IPS-18c (cell line): Measurements from ENCODE around the gene NEMP2.
A peak's percentile ranks its signal among the peaks of the same experiment; 100 is the strongest.

Source experiments
- H3K4me3 ChIP-seq: 2 replicates; pipeline ENCODE4 v1.7.0; 2013; ENCODE audit warnings: low read depth, mild to moderate bottlenecking, low read length, moderate library complexity; ENCODE audit not compliant: insufficient read depth
- H3K9me3 ChIP-seq: one replicate; pipeline ENCODE4 v1.6.1; 2013; ENCODE audit warnings: mild to moderate bottlenecking, low read length, moderate library complexity; ENCODE audit not compliant: control insufficient read depth, insufficient read depth

Gene NEMP2

GRCh38 chr2:190563646-190564045, 29.1 kb upstream of the NEMP2 start:
- H3K4me3 ChIP-seq = no peak overlapping the region
- no peaks in the 10 kb centered on the region for H3K9me3 ChIP-seq

DNA sequence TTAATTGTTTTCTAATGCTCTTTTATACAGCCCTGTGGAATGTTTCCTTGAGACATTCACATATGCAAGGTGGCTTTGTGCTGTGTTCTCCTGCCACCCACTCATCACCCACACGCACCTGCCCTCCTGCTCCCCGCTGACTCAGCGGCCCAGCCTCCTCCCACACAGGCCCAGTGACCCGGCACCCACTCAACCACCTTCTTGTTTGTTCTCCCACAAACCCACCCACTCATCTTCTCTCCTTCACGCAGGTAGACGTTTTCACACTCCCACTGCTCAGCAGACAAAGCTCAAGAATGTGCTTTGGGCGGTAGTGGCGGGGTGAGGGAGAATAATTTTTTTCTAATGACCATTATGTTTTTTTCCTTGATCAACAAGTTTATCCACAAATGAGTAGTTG, 28.6 kb upstream of the NEMP2 start:
- H3K4me3 ChIP-seq = no peak overlapping the region
- no peaks in the 10 kb centered on the region for H3K9me3 ChIP-seq

GRCh38 chr2:190562121-190562520, 27.6 kb upstream of the NEMP2 start:
- no peak overlapping the region for H3K4me3 ChIP-seq
- H3K9me3 ChIP-seq = no peaks in the 10 kb centered on the region

- Histone ChIP-seq H3K4me3 (no peak overlapping the region), H3K9me3 (no peaks in the 10 kb centered on the region)
Observed at GRCh38 chr2:190561094-190561493, 26.6 kb upstream of the NEMP2 start.

GRCh38 chr2:190554357-190555006, 20.0 kb upstream of the NEMP2 start:
- no peaks in the 10 kb centered on the region for H3K9me3 ChIP-seq
- no peak overlapping the region for H3K4me3 ChIP-seq

DNA sequence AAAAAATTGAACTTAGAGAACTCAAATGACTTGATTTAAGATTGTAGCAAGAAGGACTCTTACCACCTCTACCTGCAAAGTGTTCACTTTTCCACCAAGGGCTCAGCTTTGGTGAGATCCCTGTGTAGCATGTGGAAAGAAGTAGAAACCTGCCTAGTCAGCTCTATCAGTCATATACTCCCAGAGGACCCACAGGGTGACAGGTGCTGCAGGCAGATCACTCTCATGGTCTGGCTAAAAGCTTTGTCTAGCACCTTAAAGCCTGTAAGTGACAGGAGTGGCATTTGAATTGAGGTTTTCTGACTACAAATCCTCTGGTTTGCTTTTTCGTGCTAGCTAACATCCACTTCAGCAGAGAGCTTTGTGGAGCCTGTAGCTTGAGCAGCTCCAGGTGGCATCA, 18.7 kb upstream of the NEMP2 start:
- Histone ChIP-seq H3K4me3 (no peak overlapping the region), H3K9me3 (no peaks in the 10 kb centered on the region)

- Histone ChIP-seq H3K9me3 (no peaks in the 10 kb centered on the region), H3K4me3 (no peak overlapping the region)
Observed at GRCh38 chr2:190551928-190552327, 17.4 kb upstream of the NEMP2 start.

DNA sequence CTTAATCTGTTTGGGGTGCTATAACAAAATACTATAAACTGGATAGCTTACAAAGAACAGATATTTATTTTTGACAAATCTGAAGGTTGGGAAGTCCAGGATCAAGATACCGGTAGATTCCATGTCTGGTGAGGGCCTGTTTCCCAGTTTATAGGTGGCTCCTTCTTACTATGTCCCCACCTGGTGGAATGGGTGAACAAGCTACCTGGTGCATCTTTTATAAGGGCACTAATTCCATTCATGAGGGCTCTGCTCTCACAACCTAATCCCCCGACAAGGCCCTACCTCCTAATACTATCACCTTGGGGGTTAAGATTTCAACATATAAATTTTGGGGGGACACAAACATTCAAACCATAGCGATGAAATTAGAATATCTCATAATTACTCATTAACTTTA, 15.6 kb upstream of the NEMP2 start:
- H3K9me3 ChIP-seq = no peaks in the 10 kb centered on the region

GRCh38 chr2:190547886-190548285, 13.4 kb upstream of the NEMP2 start:
- Histone ChIP-seq H3K9me3 (no peaks in the 10 kb centered on the region), H3K4me3 (no peak overlapping the region)

More for the DNA sequence above, 15.6 kb upstream of the NEMP2 start:
- no peak overlapping the region for H3K4me3 ChIP-seq

GRCh38 chr2:190546734-190547133, 12.2 kb upstream of the NEMP2 start:
- H3K9me3 ChIP-seq = no peaks in the 10 kb centered on the region

DNA sequence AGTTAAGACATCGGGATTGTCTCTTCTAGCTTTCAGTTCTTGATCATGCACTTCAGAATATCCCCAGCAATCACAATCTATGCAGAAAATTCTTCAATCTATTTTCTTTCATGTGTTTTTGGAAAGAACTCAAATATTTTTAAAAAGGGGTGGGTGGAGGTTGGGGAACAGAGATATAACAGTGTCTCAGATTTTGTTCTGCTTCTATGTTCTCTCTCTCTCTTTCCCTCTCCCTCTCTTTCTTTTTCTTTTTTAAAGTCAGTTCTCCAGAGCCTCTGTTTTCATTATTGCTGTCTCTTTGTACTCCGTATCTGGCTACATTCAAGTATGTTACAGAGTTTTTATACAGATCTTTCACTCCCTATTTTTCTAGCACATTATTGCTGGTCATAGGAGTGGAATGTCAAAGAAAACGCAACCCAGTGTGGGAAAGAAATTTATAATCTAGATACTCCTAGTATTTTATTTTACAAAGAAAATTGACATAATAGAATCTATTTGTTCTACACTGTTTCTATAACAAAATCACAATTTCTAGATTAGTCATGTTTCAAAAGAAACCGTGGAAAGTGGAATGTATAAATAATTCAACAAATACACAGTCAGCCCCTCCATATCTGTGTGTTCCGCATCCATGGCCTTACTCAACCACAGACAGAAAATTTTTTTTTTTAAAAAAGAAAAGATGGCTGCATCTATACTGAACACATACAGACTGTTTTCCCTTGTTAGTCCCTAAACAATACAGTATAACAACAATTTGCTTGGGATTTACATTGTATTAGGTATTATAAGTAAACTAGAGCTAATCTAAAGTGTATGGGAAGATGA, 11.2 kb upstream of the NEMP2 start:
- Histone ChIP-seq H3K9me3 (no peaks in the 10 kb centered on the region), H3K4me3 (no peak overlapping the region)

More at GRCh38 chr2:190546734-190547133, 12.2 kb upstream of the NEMP2 start:
- no peak overlapping the region for H3K4me3 ChIP-seq

DNA sequence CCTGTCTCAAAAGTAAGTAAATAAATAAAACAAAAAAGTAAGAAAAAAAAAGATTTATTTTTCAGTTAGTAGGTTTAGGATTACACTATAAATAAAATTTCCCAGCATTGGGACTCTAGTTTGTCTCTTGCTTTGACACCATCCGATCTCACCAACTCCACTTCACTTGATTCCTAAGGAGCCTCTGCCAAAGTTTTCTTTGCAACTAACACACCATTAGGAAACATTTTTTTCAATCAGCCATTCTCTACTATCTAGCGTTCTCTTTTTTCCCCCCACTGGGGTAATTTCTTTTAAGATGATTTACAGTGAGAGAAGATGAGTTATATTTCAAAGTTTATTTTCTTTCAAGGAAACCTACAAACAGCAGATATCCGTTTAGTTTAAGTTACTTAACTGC, 10.6 kb upstream of the NEMP2 start:
- H3K9me3 ChIP-seq = peaks cover 3% of the 10 kb centered on the region

DNA sequence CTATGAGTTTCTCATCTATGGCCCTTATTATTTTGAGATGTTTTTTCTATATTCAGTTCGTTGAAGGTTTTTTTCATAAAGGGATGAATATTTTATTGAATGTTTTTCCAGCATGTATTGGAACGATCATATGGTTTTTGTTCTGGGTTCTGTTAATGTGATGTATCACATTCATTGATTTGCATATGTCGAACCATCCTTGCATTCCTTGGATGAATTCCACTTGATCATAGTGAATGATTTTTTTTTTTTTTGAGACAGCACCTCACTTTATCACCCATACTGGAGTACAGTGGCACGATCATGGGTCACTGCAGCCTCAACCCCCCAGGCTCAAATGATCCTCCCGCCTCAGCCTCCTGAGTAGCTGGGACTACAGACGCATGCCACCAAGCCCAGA, 5.5 kb upstream of the NEMP2 start:
- peaks cover 6% of the 10 kb centered on the region for H3K9me3 ChIP-seq
- H3K4me3 ChIP-seq = no peak overlapping the region

More for the DNA sequence above, 10.6 kb upstream of the NEMP2 start:
- H3K4me3 ChIP-seq = no peak overlapping the region

GRCh38 chr2:190538201-190538600, 3.7 kb upstream of the NEMP2 start:
- Histone ChIP-seq H3K4me3 (no peak overlapping the region), H3K9me3 (peaks cover 6% of the 10 kb centered on the region)

GRCh38 chr2:190537765-190538164, 3.2 kb upstream of the NEMP2 start:
- H3K4me3 ChIP-seq = no peak overlapping the region
- peaks cover 6% of the 10 kb centered on the region for H3K9me3 ChIP-seq

DNA sequence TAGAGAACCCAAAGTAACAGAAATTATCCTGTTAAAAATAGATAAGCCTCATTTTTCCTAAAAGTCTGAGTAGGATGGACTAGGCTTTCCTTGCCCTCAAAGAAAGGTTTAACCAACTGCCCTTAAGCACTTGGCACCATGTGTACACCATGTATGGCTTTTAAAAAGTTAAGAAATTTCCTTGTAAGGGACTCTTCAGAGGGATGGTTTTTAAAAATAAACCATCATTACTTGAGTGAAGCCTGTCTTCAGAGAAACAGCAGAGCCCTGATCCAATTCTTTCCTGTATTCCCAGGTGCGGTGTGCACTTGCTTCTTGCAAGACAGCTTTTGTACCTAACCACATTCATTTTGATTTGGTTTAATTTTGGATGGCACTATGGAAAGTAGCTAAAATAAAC, 1.1 kb upstream of the NEMP2 start:
- H3K9me3 ChIP-seq = peaks cover 6% of the 10 kb centered on the region
- no peak overlapping the region; the same call in none of the 2 replicates for H3K4me3 ChIP-seq

DNA sequence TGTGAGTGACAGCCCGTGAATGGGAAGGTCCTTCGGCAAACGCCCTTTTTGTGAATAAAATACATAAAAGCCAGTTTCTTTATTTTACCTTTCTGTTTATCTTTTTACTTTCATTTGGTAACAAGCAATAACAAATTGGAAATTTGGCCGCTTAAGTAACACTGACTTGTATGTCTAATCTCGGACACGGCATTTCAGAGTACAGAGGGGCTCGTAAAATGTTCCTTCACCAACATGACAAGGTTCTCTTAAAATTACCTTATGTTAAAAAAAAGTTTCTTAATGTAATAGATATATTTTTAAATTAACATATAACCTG, 558 bp upstream of the NEMP2 start:
- peak overlapping the region; percentile 77 for H3K4me3 ChIP-seq
- peaks cover 3% of the 10 kb centered on the region for H3K9me3 ChIP-seq

- Histone ChIP-seq H3K4me3 (peak overlapping the region; percentile 77), H3K9me3 (peaks cover 3% of the 10 kb centered on the region)
Observed at GRCh38 chr2:190533968-190534309, 583 bp downstream of the NEMP2 start.
